Putamen (tissue), 1 donor: ENCODE measurements around the gene LMLN.
"Not testable (repeated sequence)": the region's sequence is repeated elsewhere in the genome, so short reads cannot be mapped to it uniquely, and the experiment has no call there.

Experiments
- DNase-seq: peaks from one replicate; pipeline ENCODE4 v3.0.0-alpha.2; 2016; ENCODE audit warnings: low spot score

The LMLN gene

DNA sequence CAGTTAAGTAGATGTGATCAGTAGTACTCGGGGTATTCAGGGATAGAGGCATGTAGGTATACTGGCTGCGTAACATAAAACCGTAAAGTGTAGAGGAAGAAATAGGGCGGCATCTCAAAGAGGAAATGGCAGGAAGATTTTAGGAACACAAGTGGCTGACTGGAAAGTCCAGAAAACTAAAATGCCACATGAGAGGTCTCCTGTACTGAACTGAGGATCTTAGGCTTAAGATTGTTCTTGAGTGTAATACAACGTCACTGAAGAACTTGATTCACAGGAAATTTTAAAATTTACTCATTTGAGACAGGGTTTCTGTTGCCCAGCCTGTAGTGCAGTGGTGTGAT is 2.3 kb upstream of the LMLN start:
- no peak for DNase-seq

DNA sequence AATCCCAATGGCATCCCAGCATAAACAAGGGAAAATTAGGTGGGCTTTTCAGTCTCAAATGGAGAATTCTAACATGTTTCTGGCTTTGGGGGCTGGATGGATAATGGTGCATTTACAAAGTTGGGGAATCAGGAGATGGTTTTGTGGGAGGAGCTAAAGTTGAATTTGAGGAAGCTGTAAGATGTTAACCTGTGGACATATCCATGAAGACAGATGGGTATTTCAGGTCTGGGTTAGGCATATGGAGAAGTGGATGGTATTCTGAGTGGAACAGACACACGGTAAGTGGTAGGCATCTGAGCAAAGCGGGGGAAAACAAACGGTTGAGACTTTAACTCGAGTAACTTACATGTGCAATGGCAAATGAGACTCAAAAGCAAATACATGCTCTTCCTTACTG is 1.7 kb upstream of the LMLN start:
- no peak for DNase-seq

DNA sequence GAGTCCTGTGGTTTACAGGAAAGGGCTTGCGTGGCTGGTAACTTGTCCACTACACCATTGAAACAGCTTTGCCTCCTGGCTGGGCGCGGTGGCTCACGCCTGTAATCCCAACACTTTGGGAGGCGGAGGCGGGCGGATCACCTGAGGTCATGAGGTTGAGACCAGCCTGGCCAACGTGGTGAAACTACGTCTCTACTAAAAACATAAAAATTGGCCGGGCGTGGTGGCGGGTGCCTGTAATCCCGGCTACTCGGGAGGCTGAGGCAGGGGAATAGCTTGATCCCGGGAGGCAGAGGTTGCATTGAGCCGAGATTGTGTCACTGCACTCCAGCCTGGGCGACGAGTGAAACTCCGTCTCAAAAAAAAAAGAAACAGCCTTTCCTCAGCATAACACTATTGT is 1.2 kb upstream of the LMLN start:
- DNase-seq = not testable (repeated sequence)

DNA sequence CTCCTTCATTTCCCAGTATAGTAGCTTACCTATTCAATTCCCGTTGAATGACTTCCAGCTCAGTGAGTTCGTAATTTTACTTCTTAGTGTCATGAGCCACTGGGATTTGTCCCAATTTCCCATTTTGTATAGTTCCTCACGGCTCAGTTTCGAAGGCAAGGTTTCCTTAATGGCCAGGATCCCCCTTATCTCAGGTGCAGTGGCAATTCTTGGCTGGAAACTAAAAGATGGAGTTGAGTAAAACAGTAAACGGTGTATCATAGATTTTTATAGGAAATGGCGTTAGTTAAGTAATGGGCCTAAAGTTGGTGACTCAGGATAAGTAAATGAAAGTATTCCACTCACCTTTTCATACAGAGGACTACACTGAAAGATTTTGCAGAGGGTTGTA is 522 bp upstream of the LMLN start:
- no peak for DNase-seq

DNA sequence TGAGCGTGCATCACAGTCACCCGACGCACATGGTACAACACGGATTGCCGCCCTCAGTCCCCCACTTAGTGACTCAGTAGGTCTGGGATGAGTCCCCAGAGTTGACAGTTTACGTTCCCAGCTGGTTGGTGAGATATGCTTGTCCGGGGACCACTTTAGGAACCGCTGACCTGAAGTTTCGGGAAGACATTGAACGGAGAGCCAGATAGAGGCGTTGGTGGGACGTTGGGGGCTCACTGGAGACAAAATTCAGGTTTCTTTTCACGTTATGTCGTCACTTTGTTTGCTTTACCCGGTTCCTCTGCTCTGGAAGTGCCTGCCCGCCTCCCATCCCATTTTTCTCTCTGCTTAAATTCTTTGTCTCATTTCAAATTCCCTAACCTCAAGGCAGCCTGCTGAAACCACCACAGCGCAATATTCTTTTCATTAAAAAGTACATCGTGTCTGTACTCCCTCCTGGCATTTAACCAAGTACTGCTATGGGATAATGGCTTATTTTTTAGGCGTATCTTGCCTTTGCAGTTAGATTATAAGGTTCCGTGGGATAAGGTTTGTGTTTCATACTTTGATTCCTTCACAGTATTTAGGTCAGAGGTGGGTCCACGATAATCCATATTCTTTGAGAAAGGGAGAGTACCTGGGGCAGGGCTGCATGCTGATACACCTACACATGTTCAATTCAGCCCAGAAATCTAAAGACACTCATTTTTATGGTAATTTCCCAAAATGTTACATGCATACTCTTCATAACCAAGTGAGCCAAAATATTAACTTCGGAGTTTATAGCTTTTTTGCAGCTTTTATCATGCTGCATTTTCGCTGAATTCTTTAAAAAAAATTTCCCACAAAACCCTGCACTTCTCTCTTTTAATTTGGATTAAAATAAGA is 921 bp downstream of the LMLN start:
- DNase-seq = no peak

DNA sequence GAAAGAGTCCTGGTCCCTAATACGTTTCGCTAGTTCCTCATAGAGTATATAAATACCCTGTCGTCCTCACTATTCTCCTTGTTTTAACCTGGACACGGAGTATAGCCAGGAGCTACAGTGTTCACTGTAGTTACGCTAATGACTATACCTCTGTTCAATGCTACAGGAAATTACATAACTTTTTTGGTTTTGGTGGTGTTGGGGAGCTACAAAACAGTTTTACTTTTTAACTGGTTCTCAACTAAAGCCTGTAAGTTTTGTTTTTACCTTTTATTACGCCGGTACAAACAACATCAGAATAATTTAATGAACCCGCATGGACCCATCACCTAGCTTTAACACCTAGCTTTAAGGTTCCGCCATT is 1.5 kb downstream of the LMLN start:
- no peak for DNase-seq

DNA sequence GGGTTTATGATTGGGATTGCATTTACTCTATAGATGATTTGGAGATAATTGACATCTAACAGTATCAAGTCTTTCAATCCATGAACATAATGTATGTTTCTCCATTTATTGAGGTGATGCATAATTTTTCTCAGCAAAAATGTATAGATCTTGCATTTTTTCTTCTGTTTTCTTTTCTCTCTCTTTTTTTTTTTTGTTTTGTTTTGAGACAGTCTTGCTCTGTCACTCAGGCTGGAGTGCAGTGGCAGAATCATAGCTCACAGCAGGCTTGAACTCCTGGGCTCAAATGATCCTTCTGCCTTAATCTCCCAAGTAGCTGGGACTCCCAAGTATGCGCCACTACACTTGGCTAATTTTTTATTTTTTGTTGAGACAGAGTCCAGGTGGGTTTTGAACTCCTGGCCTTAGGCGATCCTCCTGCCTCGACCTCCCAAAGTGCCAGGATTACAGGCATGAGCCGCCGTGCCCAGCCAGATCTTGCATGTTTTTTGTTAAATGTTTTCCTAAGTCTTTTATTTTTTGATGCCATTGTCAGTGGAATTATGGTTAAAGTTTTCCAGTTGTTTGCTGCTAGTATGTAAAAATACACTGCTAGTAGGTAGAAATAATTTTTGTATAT is 3.1 kb downstream of the LMLN start:
- DNase-seq = no peak

DNA sequence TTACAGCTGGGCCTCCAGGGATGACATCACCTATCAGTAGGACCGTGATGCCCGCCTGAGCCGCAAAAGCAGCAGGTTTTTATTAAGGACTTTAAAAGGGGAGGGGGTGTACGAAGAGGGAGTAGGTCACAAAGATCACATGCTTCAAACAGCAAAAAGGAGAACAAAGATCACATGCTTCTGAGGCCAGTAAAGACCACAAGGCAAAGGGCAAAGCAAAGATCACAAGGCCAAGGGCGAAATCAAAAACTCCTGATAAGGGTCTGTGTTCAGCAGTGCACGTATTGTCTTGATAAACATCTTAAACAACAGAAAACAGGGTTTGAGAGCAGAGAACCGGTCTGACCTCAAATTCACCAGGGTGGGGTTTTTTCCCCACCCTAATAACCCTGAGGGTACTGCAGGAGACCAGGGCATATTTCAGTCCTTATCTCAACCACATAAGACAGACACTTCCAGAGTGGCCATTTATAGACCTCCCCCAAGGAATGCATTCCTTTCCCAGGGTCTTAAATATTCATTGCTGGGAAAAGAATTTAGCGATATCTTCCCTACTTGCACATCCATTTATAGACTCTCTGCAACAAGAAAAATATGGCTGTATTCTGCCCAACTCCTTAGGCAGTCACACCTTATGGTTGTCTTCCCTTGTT is 7.4 kb downstream of the LMLN start:
- DNase-seq = not testable (repeated sequence)

DNA sequence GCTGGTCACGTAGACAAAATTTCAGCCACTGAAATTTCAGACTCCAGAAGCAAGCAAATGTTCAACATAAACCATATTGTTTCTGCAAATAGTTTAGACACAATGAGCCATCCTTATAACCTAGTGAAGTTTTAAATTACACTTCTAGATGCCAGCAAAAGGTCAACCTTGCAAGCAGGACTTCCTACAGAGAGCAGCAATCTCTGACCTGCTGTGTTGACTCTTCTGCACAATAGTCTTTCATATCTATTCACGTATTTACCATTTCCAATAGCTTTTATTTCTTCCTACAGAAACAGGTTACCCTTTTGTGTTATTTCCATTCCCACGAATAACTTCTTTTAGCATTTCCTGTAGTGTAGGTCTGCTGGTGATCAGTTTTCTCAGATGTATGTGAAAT is 10.6 kb downstream of the LMLN start:
- DNase-seq = no peak

DNA sequence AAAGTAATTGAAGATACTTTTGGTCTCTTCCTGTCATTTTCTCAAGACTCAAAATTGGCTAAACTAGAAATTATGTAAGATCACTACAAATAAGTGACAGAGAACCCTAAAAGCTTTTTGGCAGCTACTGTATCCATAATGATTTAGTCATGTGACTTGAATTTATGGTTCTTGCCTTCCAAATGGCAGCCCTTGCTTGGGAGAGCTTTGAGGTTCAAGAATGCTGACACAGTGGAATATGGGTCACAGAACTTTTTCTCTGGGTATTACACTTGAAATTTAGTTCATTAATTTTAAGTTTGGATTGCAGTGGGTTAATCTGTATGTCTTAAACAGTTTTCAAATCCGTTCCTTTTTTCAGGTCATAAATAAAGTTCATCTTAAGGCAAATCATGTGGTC is 14.0 kb downstream of the LMLN start:
- DNase-seq = no peak

DNA sequence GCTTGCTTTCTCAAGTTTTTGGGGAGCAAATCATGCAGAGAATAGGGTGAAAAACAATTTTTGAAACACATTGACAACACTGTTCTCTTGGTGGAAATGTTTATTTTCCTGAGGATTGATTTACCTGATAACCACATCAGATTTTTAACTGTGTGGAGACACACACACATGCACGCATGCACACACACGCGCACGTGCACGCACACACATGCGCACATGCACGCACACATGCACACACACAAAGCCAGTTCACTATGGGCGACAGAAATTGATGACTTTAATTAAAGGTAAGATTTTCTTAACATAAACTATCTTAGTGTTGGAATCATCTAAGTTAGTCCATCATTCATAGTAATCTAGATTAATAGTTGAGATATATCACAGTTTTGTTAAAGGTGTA is 15.3 kb downstream of the LMLN start:
- DNase-seq = no peak

DNA sequence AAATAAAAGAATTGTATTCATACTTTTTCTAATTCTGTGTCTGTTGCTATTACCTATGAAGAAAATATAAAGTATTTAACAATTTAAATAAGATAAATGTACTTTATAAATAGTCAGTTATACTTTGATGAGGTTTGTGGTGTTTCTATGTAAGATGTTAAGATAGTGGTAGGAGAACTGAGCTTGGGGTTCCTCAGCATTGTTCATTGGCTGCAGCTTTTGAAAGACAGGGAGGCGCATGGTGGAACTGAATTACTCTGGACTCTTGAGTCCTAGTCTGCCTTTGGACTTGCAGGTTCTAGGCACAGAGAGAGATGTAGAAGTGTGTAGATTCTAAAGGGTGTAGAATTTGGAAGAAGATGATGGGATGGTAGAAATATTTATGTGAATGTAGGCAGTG is 23.1 kb downstream of the LMLN start:
- DNase-seq = no peak

DNA sequence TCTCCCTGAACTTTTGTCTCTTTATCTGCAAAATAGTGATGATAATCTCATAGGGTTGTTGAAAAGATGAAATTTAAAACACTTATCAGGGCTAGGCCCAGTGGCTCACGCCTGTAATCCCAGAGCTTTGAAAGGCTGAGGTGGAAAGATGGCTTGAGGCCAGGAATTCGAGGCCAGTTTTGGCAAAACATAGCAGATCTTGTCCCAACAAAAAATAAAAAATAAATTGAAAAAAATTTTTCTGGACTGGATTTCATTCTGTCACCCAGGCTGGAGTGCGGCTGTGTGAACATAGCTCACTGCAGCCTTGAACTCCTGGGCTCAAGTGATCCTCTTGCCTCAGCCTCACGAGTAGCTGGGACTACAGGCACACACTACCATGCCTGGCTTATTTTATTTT is 29.6 kb downstream of the LMLN start:
- DNase-seq = no peak

DNA sequence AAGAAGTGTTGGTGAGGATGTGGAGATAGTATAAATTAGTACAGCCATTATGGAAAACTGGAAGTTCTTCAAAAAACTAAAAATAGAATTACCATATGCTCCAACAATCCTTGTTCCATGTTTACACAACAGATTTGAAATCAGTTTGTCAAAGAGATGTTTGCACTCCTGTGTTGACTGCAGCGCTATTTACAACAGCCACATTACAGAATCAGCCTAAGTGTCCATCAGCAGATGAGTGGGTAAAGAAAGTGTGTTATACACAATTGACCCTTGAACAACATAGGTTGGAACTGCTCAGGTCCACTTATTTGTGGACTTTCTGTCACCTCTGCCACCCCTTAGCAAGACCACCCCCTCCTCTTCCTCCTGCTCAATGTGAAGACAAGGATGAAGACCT is 34.7 kb downstream of the LMLN start:
- DNase-seq = no peak

DNA sequence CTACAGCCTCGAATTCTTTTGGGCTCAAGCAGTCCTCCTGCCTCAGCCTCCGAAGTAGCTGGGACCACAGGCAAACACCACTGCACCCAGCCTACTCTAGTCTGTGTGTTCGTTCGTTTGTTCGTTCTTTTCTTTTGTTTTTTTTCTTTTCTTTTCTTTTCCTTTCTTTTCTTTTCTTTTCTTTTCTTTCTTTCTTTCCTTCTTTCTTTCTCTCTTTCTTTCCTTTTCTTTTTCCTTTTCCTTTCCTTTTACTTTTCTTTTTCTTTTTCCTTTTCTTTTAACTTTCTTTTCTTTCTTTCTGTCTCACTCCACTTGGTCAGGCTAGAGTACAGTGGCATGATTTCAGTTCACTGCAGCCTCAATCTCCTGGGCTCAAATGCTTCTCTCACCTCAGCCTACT is 36.8 kb downstream of the LMLN start:
- no peak for DNase-seq

DNA sequence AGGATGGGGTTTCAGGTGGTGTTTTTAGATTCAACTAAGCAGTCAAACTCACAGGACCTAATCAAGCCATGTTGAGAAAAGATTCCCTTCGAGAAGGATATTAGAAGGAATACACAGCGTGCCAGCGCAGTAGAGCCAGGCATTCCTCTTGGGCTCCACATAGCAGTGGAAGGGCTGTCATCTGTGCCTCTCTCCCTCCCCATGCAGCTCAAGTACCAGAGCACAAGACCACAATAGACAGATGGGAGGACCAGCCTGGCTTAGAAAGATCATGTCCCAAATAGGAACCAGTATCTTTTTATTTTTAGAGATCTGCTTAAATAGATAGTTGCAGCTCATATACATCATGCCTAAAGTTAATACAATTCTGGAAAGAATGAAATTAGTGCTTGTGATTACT is 37.9 kb downstream of the LMLN start:
- no peak for DNase-seq

DNA sequence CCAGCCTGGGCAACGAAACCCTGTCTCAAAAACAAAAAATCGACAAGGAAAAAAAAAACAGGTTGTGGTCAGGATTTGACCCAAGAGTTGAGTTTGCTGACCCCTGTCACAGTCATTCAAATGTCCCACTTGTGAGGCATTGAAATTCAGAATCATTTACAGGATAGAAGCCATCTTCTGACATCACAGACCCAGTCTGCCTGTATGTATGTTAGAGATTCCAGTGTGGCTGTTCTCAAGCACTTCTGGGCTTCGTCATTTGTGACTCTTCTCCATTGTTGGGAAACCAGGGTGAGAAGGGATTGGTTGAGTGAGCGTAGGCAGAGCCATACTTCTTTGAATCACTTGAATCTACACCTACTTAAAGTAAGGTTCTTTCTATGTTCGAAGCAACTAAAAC is 57.1 kb downstream of the LMLN start:
- no peak for DNase-seq

DNA sequence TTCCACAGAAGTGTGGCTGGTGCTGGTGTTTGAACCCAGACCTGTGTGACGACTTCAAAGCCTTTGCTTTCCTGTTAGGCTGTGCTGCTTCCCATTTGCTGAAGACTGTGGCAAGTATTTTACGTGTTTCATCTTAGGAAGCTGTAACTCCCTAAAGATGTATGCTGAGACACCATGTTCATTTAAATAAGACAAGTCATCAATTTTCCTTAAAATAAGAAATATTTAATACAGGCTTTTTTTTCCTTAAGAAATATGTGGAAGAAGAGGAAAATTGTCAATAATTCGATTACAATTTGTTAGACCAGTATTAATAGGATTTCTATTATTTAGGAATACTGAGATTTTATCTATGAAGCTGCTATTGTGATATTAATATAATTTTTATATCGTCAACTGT is 58.4 kb downstream of the LMLN start:
- DNase-seq = no peak

DNA sequence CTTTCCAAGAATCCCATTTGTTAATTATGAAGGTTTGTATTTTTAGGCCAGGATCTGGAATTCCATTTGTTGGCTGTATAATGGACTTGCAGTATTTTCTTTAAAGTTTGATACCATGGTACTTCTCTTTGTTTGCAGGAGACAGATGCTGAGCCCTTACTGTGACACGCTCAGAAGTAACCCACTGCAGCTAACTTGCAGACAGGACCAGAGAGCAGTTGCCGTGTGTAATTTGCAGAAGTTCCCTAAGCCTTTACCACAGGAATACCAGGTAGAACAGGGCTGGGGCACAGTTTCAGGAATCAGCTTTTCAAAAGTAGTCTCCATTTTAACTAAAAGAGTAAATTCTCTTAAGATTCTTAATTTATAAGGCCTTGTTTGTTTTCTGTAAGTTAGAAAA is 59.1 kb downstream of the LMLN start:
- no peak for DNase-seq

DNA sequence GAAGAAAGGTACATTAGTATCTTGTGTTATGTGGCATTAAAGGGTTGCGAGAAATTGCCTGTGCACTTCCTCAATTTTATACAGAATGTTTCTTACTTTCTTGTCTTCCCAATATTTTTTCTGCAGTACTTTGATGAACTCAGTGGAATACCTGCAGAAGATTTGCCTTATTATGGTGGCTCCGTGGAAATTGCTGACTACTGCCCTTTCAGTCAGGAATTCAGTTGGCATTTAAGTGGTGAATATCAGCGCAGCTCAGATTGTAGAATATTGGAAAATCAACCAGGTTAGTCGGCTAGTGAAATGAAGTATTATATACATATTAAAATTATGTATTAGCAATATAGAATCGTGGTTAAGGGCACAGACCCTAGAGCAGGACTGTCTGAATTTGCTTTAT is 61.3 kb downstream of the LMLN start:
- no peak for DNase-seq

DNA sequence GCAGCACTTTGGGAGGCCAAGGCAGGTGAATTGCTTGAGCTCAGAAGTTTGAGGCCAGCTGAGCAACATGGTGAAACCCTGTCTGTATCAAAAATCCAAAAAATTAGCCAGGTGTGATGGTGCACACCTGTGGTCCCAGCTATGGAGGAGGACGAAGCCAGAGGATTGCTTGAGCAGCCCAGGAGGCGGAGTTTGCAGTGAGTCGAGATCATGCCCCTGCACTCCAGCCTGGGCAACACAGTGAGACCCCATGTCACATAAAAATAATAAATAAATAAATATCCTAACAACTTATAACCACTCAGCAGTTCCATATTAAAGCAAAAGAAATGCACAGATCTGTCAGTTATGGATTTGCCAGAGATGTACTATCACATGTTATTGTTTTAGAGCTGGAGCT is 62.6 kb downstream of the LMLN start:
- DNase-seq = no peak

DNA sequence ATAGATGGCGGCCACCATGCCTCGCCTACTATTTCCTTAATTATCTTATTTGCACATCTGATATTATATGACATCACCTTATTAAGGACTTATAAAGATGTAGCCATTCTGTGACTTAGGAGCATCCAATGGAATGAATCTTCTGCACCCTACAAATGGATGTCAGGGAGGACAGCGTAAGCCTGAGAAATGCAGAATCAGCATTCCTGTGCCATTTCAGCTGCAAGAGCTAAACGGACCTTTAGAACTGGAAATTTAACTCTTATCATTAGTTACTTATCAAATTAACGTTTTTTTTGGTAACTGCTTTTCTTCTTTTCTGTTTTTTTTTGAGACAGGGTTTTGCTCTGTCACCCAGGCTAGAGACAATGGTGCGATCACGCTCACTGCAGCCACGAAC is 65.6 kb downstream of the LMLN start:
- DNase-seq = no peak

DNA sequence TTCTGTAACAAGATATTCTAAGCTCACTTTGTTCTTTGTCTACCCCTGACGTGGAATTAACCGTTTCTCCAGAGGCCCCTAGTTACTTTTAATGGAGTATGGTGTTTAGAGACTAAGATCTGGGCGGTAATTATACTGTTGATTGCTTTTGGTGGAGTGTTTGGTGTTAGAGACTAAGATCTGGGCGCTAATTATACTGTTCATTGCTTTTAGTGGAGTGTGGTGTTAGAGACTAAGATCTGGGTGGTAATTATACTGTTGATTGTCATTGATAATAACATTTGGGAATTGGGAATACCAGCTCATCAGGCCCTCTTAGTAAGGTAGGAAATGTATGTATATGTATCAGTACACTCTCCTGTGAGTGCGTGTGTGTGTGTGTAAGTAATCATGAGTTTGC is 66.6 kb downstream of the LMLN start:
- DNase-seq = no peak
